ENCODE data around the gene FAM149B1.
A peak's percentile ranks its signal among the peaks of the same experiment; 100 is the strongest.

FAM149B1 gene

GRCh38 chr10:73163096-73163495 is 4.8 kb upstream of the FAM149B1 start:
- peaks cover 0 to 47% (median 21%) of the 10 kb centered on the region in 4 donors for H3K4me1 ChIP-seq
- intact Hi-C loops (cut with DNase I; ENCODE audit: low total_unique reads): loop anchor here (5.0 kb wide), 1 partner anchor 801 kb away; no protein-coding TSS in a partner anchor
- H3K27ac ChIP-seq: no peak overlapping the region
- TF ChIP-seq CTCF (IDR thresholded peaks at IDR 0.05): no peak
- H3K4me3 ChIP-seq: no peak overlapping the region
- no peak for DNase-seq
- H3K9me3 ChIP-seq: no peaks in the 10 kb centered on the region
- no peaks in the 10 kb centered on the region for H3K27me3 ChIP-seq
- H3K36me3 ChIP-seq: peaks cover 10 to 27% (median 19%) of the 10 kb centered on the region in 3 donors

DNA sequence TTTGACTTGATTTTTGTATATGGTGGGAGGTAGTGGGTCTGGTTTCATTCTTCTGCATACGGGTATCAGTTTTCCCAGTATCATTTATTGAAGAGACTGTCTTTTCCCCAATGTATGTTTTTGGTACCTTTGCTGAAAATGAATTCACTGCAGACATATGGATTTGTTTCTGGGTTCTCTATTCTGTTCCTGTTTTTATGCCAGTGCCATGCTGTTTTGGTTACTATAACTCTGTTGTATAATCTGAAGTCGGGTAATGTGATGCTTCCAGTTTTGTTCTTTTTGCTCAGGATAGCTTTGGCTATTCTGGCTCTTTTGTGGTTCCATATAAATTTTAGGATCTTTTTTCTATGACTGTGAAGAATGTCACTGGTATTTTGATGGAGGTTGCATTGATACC is 947 bp upstream of the FAM149B1 start:
- intact Hi-C loops (cut with DNase I; ENCODE audit: low total_unique reads): no loop called here
- no peaks in the 10 kb centered on the region for H3K27me3 ChIP-seq
- DNase-seq: no peak
- H3K4me3 ChIP-seq: peak overlapping the region; percentile 81 to 87
- TF ChIP-seq CTCF (IDR thresholded peaks at IDR 0.05): no peak
- H3K9me3 ChIP-seq: no peaks in the 10 kb centered on the region
- H3K27ac ChIP-seq: peak overlapping the region; percentile 96
- peaks cover 0 to 55% (median 27%) of the 10 kb centered on the region in 4 donors for H3K4me1 ChIP-seq
- H3K36me3 ChIP-seq: peaks cover 9 to 14% (median 11%) of the 10 kb centered on the region in 3 donors

- intact Hi-C loops (cut with DNase I; ENCODE audit: low total_unique reads): no loop called here
- TF ChIP-seq CTCF (IDR thresholded peaks at IDR 0.05): no peak
- Histone ChIP-seq H3K4me1 (peaks cover 0 to 50% (median 26%) of the 10 kb centered on the region in 4 donors), H3K27me3 (no peaks in the 10 kb centered on the region), H3K36me3 (peaks cover 5 to 12% (median 8%) of the 10 kb centered on the region in 3 donors), H3K4me3 (peak overlapping the region; percentile 81 to 87), H3K27ac (peak overlapping the region; percentile 96), H3K9me3 (no peaks in the 10 kb centered on the region)
- DNase-seq: no peak
Measured at GRCh38 chr10:73167458-73167782, 499 bp upstream of the FAM149B1 start.

- Histone ChIP-seq H3K4me1 (peaks cover 0 to 40% (median 20%) of the 10 kb centered on the region in 4 donors), H3K27me3 (no peaks in the 10 kb centered on the region), H3K4me3 (peak overlapping the region; percentile 81 to 87), H3K27ac (peak overlapping the region; percentile 96), H3K36me3 (peaks cover 0 to 4% (median 0%) of the 10 kb centered on the region in 3 donors), H3K9me3 (no peaks in the 10 kb centered on the region)
- intact Hi-C loops (cut with DNase I; ENCODE audit: low total_unique reads): no loop called here
- DNase-seq: no peak
- no peak for TF ChIP-seq CTCF (IDR thresholded peaks at IDR 0.05)
Measured at GRCh38 chr10:73168465-73168803, 515 bp downstream of the FAM149B1 start.

DNA sequence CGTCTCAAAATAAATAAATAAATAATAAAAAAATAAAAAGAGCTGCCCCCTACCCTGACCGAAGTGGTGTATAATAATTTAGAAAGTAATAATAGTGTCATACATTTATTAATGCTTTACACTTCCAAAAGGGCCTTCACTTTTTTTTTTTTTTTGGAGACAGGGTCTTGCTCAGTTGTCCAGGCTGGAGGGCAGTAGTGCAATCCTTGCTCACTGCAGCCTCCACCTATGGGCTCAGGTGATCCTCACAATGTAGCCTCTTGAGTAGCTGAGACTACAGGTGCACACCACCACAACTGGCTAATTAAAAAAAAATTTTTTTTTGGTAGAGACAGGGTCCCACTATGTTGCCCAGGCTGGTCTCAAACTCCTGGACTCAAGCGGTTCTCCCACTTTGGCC is 1.4 kb downstream of the FAM149B1 start:
- TF ChIP-seq CTCF (IDR thresholded peaks at IDR 0.05): no peak

DNA sequence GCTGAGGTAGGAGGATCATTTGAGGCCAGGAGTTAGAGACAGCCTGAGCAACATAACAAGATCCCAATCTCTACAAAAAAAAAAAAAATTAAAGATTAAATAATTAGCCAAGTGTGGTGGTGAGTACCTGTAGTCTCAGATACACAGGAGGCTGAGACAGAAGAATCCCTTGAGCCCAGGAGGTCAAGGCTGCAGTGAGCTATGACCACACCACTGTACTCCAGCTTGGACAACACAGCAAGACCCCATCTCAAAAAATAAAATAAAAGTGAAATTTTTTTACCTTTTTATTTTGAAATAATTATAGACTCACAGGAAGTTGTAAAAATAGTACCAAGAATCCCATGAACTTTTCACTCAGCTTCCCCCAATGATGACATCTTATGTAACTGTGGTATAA is 4.9 kb downstream of the FAM149B1 start:
- intact Hi-C loops (cut with DNase I; ENCODE audit: low total_unique reads): no loop called here
- Histone ChIP-seq H3K4me1 (peaks cover 0 to 13% (median 9%) of the 10 kb centered on the region in 4 donors), H3K9me3 (no peaks in the 10 kb centered on the region), H3K36me3 (peaks cover 20 to 30% (median 21%) of the 10 kb centered on the region in 3 donors), H3K27me3 (no peaks in the 10 kb centered on the region), H3K4me3 (no peak overlapping the region), H3K27ac (no peak overlapping the region)
- TF ChIP-seq CTCF (IDR thresholded peaks at IDR 0.05): no peak
- no peak for DNase-seq

More for the DNA sequence above, 1.4 kb downstream of the FAM149B1 start:
- DNase-seq: no peak
- Histone ChIP-seq H3K4me3 (no peak overlapping the region), H3K9me3 (no peaks in the 10 kb centered on the region), H3K4me1 (peaks cover 0 to 33% (median 20%) of the 10 kb centered on the region in 4 donors), H3K36me3 (no peaks in the 10 kb centered on the region), H3K27me3 (no peaks in the 10 kb centered on the region), H3K27ac (no peak overlapping the region)
- intact Hi-C loops (cut with DNase I; ENCODE audit: low total_unique reads): no loop called here

Data from tibial artery (tissue), 4 donors.